GM20000 (cell line): ENCODE measurements around the gene YTHDF1.
A peak's percentile ranks its signal among the peaks of the same experiment; 100 is the strongest.
"Not testable (repeated sequence)": the region's sequence is repeated elsewhere in the genome, so short reads cannot be mapped to it uniquely, and the experiment has no call there.

Source experiments
- DNase-seq: peaks from one replicate; pipeline ENCODE4 v3.0.0; 2012; ENCODE audit warnings: low spot score
- TF ChIP-seq, protein P1 (sequence below): IDR thresholded peaks from 2 replicates; pipeline ENCODE4 v1.5.1; 2012; ENCODE audit warnings: mild to moderate bottlenecking, control low read depth; ENCODE audit errors: extremely low read depth, missing control alignments

The YTHDF1 gene

DNA sequence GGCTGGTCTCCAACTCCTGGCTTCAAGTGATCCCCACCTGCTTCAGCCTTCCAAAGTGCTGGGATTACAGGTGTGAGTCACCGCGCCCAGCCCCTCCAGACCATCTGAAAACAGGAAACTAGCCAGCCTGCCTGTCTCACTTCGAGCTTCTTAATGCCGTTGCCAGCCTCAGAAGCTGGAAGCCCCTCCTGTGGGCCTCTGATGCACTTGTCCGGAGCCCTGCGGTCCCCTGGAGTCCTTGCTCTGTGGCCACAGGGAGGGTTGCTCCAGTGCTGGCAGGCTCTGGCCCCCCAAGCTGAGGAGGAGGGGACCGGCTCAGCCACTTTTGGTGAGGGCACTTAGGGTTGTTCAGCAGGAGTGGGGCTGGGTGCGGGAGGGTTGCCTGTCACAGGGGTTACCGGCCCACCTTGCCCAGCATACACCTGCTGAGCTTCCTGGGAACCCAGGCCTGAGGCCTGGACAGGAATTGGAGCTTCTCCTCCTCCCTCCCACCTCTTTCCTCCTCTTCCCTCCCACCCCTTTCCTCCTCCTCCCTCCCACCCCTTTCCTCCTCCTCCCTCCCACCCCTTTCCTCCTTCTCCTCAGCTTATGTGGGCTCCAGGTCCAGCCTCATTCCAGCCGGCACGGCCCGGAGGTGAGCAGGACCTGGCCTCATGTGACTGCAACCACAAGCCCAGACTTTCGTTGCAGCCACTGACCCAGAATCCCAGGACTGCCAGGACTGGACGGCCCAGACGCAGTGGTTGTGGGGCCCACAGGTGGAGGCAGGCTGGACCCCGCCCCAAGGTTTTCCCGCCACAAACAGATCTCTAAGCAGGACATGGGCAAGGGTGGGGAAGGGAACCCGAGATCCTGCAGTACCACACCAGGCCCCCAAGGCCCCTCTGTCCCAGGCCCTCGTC, 10.4 kb upstream of the YTHDF1 start:
- no peak for DNase-seq
- TF ChIP-seq, protein P1, sequence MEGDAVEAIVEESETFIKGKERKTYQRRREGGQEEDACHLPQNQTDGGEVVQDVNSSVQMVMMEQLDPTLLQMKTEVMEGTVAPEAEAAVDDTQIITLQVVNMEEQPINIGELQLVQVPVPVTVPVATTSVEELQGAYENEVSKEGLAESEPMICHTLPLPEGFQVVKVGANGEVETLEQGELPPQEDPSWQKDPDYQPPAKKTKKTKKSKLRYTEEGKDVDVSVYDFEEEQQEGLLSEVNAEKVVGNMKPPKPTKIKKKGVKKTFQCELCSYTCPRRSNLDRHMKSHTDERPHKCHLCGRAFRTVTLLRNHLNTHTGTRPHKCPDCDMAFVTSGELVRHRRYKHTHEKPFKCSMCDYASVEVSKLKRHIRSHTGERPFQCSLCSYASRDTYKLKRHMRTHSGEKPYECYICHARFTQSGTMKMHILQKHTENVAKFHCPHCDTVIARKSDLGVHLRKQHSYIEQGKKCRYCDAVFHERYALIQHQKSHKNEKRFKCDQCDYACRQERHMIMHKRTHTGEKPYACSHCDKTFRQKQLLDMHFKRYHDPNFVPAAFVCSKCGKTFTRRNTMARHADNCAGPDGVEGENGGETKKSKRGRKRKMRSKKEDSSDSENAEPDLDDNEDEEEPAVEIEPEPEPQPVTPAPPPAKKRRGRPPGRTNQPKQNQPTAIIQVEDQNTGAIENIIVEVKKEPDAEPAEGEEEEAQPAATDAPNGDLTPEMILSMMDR = no peak

DNA sequence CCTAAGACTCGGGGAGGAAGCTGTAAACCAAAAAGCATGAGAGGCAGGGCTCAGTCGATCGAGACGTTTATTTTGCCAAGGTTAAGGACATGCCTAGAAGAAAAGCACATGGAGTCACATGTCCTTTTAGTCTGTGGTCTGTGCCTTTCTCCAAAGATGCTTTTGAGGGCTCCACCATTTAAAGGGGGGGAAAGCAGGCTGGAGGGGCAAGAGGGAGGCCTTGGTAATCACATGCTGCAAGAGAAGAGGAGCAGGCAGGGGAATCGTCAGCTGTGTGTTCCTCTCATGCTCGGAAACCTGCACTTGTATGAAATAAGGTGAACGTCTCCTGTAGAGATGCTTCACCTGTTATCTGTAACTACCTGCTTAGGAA, 9.1 kb upstream of the YTHDF1 start:
- DNase-seq = no peak
- TF ChIP-seq, protein P1 = no peak

DNA sequence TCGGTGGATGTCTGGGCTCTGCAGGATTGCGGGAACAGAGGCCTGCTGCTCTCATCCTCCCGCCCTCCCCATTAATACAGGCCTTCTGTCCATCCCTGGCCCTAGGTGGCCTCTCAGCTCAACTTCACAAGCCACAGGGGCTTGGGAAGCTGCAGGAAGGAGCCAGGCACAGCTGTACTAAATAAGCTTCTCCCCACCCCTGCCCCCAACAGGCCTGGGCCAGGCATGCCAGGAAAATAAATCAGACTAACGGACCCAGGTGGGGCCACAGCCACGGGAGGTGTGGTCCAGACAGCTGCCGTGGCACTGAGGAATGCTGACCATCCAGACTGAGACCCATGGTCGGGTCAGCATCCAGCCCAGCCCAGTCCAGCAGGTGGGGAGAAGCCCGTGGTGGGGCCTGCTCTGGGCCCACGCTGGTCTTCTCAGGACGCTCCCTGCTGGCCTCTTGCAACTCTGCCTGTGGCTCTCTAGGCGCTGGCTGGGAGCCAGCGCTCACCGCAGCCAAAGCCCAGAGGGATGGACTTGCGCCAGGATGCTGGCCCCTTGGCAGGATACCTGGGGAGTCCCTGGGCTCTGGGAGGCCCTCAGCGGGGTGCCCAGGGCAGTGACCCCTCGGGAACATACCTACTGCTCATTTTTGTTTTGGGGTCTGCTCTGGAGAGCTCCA, 8.6 kb upstream of the YTHDF1 start:
- DNase-seq = no peak

DNA sequence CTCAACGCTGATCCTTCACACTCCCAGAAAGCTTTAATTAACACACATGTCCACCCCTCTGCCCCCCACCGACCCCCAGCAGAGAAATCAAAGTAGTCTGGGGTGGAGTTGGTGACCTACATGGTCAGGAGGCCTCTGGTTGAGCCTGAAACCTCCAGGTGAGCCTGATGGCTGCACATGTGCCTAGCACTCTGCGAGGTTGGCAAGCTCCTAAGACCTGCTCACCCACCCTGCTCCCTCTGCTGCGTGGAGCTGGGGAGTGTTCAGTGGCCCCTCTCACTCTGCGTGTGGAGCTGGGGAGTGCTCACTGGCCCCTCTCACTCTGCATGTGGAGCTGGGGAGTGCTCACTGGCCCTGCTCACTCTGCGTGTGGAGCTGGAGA, 7.9 kb upstream of the YTHDF1 start:
- TF ChIP-seq, protein P1 = no peak
- no peak for DNase-seq

More for the DNA sequence above, 8.6 kb upstream of the YTHDF1 start:
- TF ChIP-seq, protein P1 = no peak

DNA sequence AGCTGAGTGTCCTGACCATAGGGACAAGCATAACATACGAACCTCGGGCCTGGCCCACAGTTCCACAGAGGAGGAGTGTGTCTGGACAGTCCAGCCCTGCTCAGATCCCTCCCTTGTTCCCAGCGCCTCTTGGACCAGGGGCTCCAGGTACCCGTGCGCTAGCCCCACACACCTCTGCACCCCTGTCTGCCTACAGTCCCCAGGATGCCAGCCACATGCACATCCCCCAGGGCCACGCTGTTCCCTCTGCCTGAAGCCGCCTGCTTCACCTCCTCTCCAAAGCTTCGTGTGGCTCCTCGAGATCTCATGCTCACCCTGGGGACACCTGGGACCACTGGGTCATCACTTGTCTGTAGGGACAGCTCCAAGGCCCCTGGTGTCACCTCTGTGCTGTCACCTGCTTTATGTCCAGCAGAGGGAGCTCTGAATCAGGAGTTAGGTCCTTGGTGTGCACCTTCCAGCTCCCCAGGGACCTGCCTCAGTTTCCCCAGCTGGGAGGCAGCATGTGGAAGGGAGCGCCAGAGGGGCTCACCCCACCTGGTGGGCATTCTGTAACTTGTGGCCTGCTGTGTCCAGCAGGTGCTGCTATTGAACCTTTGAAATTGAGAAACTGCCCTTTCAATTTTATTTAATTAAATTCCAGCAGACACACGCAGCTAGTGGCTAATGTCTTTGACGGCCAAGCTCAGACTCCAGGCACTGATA, 7.3 kb upstream of the YTHDF1 start:
- TF ChIP-seq, protein P1 = peak; percentile 88
- peak; percentile 69 for DNase-seq

DNA sequence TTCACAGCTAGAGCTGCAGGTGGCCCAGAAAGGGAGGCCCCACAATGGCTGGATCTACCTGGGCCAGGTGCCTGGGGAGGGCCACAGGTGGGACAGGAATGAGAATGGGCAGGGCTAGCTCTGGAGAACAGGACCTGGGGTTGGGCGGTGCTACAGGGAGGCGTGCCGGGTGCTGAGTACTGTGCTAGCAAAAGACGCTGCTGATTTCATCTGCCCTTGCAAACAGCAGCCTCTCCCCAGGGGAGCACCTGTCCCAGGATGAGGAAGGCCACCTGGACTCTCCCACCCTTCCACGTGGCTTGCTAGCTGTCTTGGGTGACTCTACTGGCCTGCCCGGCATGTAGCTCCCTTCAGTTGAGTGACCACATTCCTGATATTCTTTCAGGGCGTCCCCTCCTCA, 6.6 kb upstream of the YTHDF1 start:
- TF ChIP-seq, protein P1 = no peak
- no peak for DNase-seq

DNA sequence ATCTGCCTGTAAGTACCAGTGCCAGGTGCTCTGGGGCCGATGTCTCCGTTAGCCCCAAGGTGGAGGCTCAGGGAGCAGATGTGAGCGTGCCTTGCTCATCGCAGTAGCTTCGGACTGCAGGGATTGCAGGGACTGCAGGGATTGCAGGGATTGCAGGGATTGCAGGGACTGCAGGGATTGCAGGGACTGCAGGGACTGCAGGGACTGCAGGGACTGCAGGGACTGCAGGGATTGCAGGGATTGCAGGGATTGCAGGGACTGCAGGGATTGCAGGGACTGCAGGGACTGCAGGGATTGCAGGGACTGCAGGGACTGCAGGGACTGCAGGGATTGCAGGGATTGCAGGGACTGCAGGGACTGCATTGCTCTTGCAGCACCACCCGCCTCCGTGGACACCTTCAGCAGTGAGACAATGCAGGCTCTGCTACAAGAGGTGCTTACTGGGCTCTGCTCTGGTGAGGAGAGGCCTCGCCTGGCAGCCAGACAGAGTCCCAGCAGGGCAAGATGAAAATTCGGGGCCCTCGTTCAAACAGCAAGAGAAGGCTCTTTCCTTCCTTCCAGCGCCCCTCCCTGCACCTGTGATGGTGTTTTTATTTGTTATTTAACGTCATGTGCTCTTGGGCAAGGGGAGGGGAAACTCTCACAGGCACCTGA, 5.6 kb upstream of the YTHDF1 start:
- DNase-seq = not testable (repeated sequence)
